Loucy (cell line): ENCODE results near the gene FADS2.

Experiments used
- CTCF ChIP-seq: fragments of 200-600 bp; sonication (generic); conservative IDR thresholded peaks from 2 replicates; pipeline ENCODE4 v1.5.1; 2014; ENCODE audit warnings: mild to moderate bottlenecking, antibody characterized with exemption, low read length
- EZH2phosphoT487 ChIP-seq: fragments of 200-600 bp; IDR thresholded peaks from 2 replicates; pipeline ENCODE4 v1.6.1; 2018; ENCODE audit warnings: antibody characterized with exemption, mild to moderate bottlenecking, moderate library complexity, borderline replicate concordance

- TF ChIP-seq CTCF (no peak), EZH2phosphoT487 (no peak)
Observed at GRCh38 chr11:61839742-61840141, 11.6 kb downstream of the FADS2 start.
